CD4-positive, alpha-beta T cell treated with Interleukin-1 beta for 1 hour (primary cell): ENCODE measurements around the gene KCNT1.
"Not testable (repeated sequence)": the region's sequence is repeated elsewhere in the genome, so short reads cannot be mapped to it uniquely, and the experiment has no call there.

Experiments
- DNase-seq, 2 donors: peaks; one replicate each; pipeline ENCODE4 v3.0.0-alpha.2; 2020 to 2022

KCNT1 gene

GRCh38 chr9:135701959-135702721, at the start of gene KCNT1:
Gene KCNT1 (plus strand): TSS chr9:135702185. CDS start chr9:135702259, 74 bp downstream.
- peak; percentile 15 to 46 for DNase-seq

GRCh38 chr9:135655317-135655716, 46.7 kb upstream of the KCNT1 start:
- no peak for DNase-seq

GRCh38 chr9:135657416-135657815, 44.6 kb upstream of the KCNT1 start:
- DNase-seq = no peak

GRCh38 chr9:135659252-135659651, 42.7 kb upstream of the KCNT1 start:
- no peak for DNase-seq

- DNase-seq = no peak
Observed at GRCh38 chr9:135660407-135660806, 41.6 kb upstream of the KCNT1 start.

DNA sequence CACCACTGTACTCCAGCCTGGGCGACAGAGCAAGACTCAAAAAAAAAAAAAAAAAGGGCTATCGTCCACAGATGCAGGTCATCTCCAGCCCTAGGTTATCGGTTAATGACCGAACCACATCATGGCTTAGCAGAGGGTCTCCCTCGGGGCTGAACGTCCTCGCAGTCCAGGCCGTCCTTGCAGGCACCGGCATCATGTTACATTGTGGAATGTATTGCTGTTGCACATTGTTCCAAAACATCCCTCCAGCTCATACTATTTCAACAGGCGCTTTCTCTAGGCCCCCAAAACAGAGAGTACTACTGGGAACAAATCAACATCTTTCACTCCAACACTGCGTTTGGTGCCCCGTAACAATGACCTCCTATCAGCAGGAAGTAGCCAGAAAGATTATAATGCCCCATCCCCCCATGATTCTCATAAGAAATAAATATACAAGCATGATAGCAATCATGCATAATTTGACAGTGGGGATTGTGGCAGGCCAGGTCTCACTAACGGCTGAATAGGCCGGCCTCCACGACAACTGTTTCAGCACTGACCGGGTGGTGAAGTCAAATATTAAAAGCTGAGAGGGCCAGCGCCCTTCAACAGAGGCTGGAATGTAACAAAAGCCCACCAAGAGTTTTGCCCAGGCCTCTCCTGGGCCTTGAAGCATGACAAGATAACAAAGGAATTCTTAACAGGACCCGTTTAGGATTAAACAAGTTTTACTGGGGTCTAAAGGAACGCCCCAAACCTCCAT, 40.0 kb upstream of the KCNT1 start:
- no peak for DNase-seq

DNA sequence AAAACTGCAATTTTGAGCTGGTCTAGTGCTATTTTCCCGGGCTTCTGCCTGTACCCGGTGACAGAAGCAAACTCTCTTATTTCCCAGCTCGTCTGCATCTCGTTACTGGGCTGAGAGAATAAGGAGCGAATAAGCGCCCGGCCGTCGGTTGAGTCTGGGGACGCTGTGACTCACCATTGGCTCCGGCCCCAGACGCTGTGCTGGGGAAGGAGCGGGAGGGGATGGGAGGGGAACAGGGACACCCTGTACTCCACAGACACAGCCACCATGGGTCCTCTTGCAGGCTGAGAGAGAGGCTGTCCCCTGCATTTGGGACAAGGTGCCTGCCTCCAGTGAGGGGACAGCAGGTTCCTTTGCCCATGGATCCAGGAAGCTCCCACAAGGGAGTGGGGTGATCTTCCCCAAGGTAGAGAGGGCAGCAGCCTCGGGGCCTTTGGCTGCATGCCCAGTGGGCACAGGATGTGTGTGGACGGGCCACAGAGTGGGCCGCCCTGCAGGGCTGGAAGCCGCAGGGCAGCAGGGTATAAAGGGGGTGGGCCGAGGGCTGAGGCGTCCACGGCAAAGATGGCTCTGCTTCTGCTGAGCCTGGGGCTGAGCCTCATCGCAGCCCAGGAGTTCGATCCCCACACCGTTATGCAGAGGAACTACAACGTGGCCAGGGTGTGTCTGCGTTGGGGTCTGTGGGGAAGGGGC, 39.1 kb upstream of the KCNT1 start, which contains the start of gene LCN9:
Gene LCN9 (plus strand): TSS at position 552 of the 693 bp plus-strand sequence. CDS start 13 bp downstream, at position 565.
- DNase-seq = no peak

DNA sequence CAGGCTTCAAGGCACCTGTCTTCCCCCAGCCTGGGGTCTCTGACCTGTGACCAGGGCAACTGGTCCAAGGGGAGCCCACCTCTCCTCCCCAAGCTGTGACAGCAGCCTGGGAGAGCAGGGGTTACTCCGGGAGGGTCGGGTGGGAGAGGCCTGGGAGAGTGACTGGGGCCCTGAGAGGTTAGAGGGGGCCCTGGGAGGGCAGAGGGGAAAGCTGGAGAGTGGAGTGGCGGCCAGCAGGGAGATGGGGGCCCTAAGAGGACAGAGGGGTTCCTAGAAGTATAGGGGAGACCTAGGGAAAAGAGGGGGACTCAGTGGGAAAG, 38.6 kb upstream of the KCNT1 start:
- no peak for DNase-seq

DNA sequence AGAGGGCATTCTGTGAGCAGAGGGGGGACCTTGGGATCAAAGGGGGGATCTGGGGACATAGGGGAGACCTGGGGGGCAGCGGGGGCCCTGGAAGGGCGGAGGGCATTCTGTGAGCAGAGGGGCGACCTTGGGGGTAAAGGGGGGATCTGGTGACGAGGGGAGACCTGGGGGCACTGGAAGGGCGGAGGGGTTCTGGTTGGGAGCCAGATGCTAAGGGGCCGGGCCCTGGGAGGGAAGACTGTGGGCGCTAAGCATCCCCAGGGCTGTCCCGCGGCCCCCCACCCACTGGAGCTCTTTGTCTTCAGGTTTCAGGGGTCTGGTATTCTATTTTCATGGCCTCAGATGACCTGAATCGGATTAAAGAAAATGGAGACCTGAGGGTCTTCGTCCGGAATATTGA, 38.1 kb upstream of the KCNT1 start:
- no peak for DNase-seq

DNA sequence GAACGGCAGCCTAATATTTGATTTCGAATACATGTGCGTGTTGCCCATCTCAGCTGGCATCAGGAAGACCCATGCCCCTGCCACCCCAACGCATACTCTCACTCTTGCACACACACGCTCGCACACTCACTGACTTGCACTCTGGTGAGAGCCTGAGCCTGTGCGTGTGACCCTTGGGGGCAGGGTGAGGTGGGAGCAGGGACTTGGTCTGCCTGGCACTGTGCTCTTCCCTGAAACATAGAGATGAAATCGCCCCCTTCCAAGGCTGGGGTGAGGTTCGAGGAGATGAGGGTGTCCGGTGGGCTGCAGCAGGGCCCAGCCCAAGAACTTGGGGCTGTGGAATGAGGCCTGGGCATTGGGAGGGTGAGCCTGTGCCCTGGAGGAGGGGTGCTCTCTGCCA, 37.7 kb upstream of the KCNT1 start:
- no peak for DNase-seq

GRCh38 chr9:135664801-135665794, 36.9 kb upstream of the KCNT1 start:
- no peak for DNase-seq

- DNase-seq = no peak
Observed at GRCh38 chr9:135665795-135666189, 36.2 kb upstream of the KCNT1 start.

DNA sequence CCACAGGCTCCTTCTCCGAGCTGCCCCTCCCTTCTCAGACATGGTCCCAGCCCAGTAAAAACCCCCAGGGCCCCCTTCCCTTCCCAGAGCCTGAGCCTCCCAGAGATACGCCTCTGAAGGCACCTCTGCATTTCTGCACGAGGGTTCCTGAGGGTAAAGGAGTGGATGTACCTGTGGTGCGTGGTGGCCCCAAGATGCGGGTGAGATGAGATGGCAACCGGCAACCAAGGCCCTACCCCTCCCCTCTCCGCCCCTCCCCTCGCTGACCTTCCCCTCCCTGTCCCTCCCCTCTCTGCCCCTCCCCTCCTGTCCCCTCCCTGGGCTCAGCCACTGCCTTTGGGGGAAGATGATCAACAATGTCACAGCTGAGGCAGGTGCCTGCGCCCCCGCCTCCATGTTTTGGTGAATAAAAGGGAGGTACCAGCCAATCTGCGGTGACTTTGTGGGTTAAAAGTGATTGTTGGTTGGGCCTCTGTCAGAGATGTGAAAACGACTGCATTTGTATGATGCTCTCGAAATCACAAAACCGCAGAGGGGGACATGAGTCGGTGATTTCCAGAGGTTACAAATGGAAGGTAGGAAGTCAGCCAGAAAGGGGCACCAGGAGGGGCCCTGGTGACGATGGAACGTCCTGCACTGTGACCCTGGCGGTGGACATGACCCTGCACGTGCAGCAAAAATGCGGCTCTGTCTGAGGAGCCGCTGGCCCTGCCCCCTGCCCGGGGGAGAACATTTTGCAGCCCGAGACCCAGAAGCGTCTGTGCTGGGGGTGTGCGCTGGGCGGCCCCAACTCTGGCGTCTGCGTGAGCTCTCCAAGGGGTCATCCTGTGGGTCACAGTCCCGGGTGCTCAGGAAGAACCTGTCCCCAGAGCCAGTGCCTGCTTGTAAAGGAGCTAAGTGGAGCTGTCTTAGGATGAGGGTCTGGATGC, 35.2 kb upstream of the KCNT1 start:
- DNase-seq = no peak

DNA sequence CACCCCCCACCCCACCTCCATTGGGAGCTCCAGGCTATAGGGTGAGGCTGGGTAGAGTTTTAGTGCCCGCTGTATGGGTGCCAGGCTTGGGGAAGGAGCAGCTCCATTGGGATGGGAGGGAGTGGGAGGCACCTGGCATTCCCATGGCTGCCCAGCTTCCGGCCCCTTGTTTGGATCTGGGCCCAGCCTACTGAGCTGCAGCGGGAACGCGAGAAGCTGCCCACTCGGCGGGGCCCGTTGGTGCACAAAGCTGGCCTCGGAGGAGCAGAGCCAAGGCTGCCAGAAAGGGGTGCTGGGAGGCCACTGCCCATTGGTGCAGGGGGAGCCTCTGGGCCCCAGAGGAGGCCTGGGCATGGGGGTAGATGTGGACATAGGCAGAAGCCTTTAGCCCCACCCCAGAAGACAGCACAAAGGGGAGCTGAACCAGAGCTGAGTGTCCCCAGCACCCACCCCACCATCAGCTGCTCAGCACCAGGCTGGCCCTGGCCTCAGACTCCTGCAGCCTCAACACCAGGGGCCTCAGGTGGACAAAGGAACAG, 34.5 kb upstream of the KCNT1 start:
- no peak for DNase-seq

DNA sequence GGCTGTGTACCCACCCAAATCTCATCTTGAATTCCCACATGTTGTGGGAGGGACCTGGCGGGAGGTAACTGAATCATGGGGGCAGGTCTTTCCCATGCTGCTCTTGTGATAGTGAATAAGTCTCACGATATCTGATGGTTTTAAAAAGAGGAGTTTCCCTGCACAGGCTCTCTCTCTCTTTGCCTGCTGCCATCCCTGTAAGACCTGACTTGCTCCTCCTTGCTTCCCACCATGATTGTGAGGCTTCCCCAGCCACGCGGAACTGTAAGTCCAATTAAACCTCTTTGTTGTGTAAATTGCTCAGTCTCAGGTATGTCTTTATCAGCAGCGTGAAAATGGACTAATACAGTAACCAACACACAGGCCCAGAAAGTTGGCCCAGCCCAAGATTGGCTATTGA, 33.0 kb upstream of the KCNT1 start:
- DNase-seq = not testable (repeated sequence)

DNA sequence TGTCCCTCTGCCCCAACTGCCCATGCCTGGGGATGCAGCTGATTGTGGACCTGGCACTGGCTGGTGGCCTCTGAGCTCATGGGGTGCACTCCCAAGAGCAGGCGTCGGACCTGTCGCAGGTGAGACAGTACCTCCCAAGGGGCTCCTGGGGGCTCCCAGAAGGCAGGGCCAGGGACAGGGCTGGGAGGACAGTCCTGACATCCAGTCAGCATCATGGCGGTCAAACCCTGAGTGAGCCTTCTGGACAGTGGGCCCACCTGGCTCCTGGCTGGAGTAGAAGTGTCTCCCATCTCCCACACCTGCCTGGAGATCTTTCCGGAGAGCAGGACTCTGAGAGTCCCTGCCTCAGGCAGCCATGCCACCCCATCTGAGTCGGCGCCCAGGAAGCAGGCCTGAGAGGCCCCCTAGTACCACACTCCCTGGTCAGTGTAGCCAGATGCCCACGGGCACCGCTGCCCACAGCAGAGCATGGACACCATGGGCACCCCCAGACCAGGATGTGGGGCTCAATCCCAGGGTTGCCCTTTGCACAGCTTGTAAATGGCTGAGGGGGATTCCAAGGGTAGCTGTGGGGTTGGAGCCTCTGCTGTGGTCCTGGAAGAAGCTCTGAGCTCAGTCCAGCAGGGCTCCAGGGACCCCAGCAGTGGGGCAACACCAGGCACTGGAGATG, 32.2 kb upstream of the KCNT1 start:
- no peak for DNase-seq

DNA sequence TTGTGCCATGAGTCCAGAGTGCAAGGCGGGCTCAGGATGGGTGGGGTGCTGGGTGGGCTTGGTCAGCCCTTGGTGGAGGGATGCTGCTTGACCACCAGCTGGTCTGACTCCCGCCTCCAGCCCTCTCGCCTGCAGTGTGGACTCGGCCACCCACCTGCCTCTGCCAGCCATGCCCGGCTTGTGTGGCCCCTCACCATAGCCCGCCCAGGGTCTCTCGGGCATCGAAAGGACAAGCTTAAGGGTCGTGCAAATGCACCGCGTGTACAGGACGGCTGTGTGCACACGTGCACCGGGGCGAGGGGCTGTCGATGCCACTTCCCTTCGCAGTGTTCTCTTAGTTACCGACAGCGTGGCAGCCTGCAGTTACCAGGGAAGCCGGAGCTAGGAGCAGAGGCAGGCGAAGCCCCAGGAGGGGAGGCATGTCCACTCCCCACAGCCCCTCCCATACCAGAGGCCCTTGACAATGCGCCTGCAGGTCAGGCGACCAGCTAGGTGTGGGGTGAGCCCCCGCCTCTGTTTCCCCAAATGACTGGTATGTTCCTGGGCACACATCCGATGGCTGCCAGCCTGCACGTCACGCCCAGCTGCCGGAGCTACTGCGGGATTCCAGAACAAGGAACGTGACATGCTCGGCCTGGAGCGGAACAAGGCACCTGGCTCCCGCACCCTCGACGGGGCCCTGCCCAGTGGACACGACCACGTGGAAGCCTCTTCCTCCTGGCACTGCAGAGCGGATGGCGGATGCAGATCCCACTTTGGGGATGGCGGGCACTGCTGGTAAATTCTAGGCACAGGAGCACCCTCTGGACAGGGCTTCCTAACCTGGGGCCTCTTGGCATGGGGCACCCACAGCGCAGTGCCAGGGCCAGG, 31.0 kb upstream of the KCNT1 start:
- no peak for DNase-seq

GRCh38 chr9:135671591-135672041, 30.4 kb upstream of the KCNT1 start:
- DNase-seq = no peak

DNA sequence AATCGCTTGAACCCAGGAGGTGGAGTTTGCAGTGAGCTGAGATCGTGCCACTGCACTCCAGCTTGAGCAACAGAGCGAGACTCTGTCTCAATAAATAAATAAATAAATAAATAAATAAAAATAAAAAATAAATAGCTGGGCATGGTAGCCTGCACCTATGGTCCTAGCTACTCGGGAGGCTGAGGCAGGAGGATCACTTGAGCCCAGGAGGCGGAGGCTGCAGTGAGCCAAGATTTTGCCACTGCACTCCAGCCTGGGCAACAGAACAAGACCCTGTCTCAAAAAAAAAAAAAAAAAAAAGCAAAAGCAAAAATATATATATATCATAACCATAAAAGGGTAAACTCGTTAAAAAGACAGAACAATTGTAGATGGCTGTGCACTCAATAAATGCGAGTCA, 29.2 kb upstream of the KCNT1 start:
- not testable (repeated sequence) for DNase-seq
